Liver (tissue), 9 donors: ENCODE results near the gene EFCAB14. TPM values are rescaled to one million over a fixed set of nuclear protein-coding genes. Genes with fewer than 3 reads are reported as not detected.
"Not testable (repeated sequence)": the region's sequence is repeated elsewhere in the genome, so short reads cannot be mapped to it uniquely, and the experiment has no call there.

Experiments used
- DNase-seq: peaks from one replicate; pipeline ENCODE4 v3.0.0-alpha.2; 2017; ENCODE audit warnings: low spot score
- H3K27ac ChIP-seq, 2 donors: one replicate each; pipeline ENCODE4 v1.7.0; 2013; ENCODE audit warnings: inconsistent platforms in 2 of 2, low read length in 2 of 2, control low read depth in 1 of 2, low read depth in 1 of 2, mild to moderate bottlenecking in 1 of 2
- H3K27me3 ChIP-seq, 4 donors: one replicate each; pipeline versions ENCODE4 v1.6.1 to v1.7.0; 2013; ENCODE audit warnings: low read length in 3 of 4, inconsistent platforms in 1 of 4, mild to moderate bottlenecking in 1 of 4, moderate library complexity in 1 of 4; ENCODE audit not compliant: control insufficient read depth in 4 of 4, insufficient read depth in 4 of 4
- H3K36me3 ChIP-seq, 4 donors: one replicate each; pipeline versions ENCODE4 v1.6.1 to v1.7.0; 2013; ENCODE audit warnings: low read length in 3 of 4, mild to moderate bottlenecking in 3 of 4, low read depth in 1 of 4, moderate library complexity in 1 of 4; ENCODE audit not compliant: control insufficient read depth in 4 of 4, insufficient read depth in 3 of 4
- H3K4me1 ChIP-seq, 4 donors: one replicate each; pipeline versions ENCODE4 v1.6.1 to v1.7.0; 2013; ENCODE audit warnings: low read length in 3 of 4, mild to moderate bottlenecking in 3 of 4, moderate library complexity in 1 of 4; ENCODE audit not compliant: control insufficient read depth in 4 of 4, insufficient read depth in 4 of 4
- H3K4me3 ChIP-seq, 3 donors: one replicate each; pipeline versions ENCODE4 v1.6.1 to v1.7.0; 2013; ENCODE audit warnings: low read length in 3 of 3, control low read depth in 1 of 3, low read depth in 1 of 3, mild to moderate bottlenecking in 1 of 3
- H3K9ac ChIP-seq, 2 donors: one replicate each; pipeline ENCODE4 v1.7.0; 2013; ENCODE audit warnings: low read length in 2 of 2, mild to moderate bottlenecking in 2 of 2, moderate library complexity in 2 of 2, control low read depth in 1 of 2, low read depth in 1 of 2
- H3K9me3 ChIP-seq, 4 donors: one replicate each; pipeline versions ENCODE4 v1.6.1 to v1.7.0; 2013; ENCODE audit warnings: low read length in 3 of 4; ENCODE audit not compliant: control insufficient read depth in 4 of 4
- EGR1 ChIP-seq, 2 donors: IDR thresholded peaks; 2 replicates each; pipeline ENCODE4 v1.6.1; 2016 to 2018; ENCODE audit warnings: antibody characterized with exemption in 2 of 2, low read depth in 2 of 2
- FOXA2 ChIP-seq: IDR thresholded peaks from 2 replicates; pipeline ENCODE4 v1.6.1; 2016; ENCODE audit warnings: antibody characterized with exemption
- GABPA ChIP-seq, 2 donors: IDR thresholded peaks in 1 of 2; conservative IDR thresholded peaks in 1 of 2; 2 replicates each; pipeline ENCODE4 v1.6.1; 2016; ENCODE audit warnings: antibody characterized with exemption in 2 of 2, mild to moderate bottlenecking in 1 of 2, moderate library complexity in 1 of 2
- HNF4A ChIP-seq, 2 donors: conservative IDR thresholded peaks; 2 replicates each; pipeline ENCODE4 v1.6.1; 2016; ENCODE audit warnings: antibody characterized with exemption in 2 of 2, mild to moderate bottlenecking in 2 of 2
- HNF4G ChIP-seq: IDR thresholded peaks from 2 replicates; pipeline ENCODE4 v1.6.1; 2016; ENCODE audit warnings: antibody characterized with exemption
- JUND ChIP-seq, 2 donors: IDR thresholded peaks; 2 replicates each; pipeline ENCODE4 v1.6.1; 2016; ENCODE audit warnings: antibody characterized with exemption in 2 of 2
- NR2F2 ChIP-seq: IDR thresholded peaks from 2 replicates; pipeline ENCODE4 v1.6.1; 2016; ENCODE audit warnings: antibody characterized with exemption
- RAD21 ChIP-seq, 2 donors: IDR thresholded peaks; 2 replicates each; pipeline ENCODE4 v1.6.1; 2016; ENCODE audit warnings: antibody characterized with exemption in 2 of 2, mild to moderate bottlenecking in 2 of 2
- RXRA ChIP-seq, 2 donors: IDR thresholded peaks; 2 replicates each; pipeline ENCODE4 v1.6.1; 2017 to 2018; ENCODE audit warnings: antibody characterized with exemption in 2 of 2, mild to moderate bottlenecking in 1 of 2
- SP1 ChIP-seq: IDR thresholded peaks from 2 replicates; pipeline ENCODE4 v1.6.1; 2018; ENCODE audit warnings: antibody characterized with exemption, mild to moderate bottlenecking
- YY1 ChIP-seq: IDR thresholded peaks from 2 replicates; pipeline ENCODE4 v1.6.1; 2016; ENCODE audit warnings: antibody characterized with exemption, mild to moderate bottlenecking
- WGBS: extraction: QIAGEN DNeasy Blood & Tissue Kit; methylation state at CpG from one replicate; pipeline ENCODE4 v1.1.7; 2013; 5-methylcytosine and 5-hydroxymethylcytosine counted together
- polyA plus RNA-seq, 2 donors: library from polyadenylated mRNA; stranded (reverse) in 1 of 2; unstranded in 1 of 2; fragments of 200-250 nt in 1 of 2; fragments of >200 nt in 1 of 2; fragmentation: Nextera tagmentation in 1 of 2; extraction: Ambion mirVana in 1 of 2; gene quantifications; one replicate each; pipeline versions ENCODE4 v1.2.1 to v1.2.3, GENCODE V29; 2013 to 2015
- total RNA-seq, 2 donors: library from RNA; depleted of rRNA; stranded (reverse); fragments of >200 nt; gene quantifications; one replicate each; pipeline ENCODE4 v1.2.3, GENCODE V29; 2014
- TF ChIP-seq, protein P1 (sequence below): IDR thresholded peaks from 2 replicates; pipeline ENCODE4 v1.6.1; 2016; ENCODE audit warnings: antibody characterized with exemption
- TF ChIP-seq, protein P2 (sequence below): fragments of 150-350 bp; IDR thresholded peaks from 2 replicates; pipeline ENCODE4 v1.5.1; 2017; ENCODE audit warnings: improper control_type of control experiment, low read depth, low read length; ENCODE audit not compliant: missing input control
- TF ChIP-seq, protein P3 (sequence below): IDR thresholded peaks from 2 replicates; pipeline ENCODE4 v1.6.1; 2016; ENCODE audit warnings: antibody characterized with exemption
- TF ChIP-seq, protein P4 (sequence below): IDR thresholded peaks from 2 replicates; pipeline ENCODE4 v1.6.1; 2016; ENCODE audit warnings: antibody characterized with exemption
- donor health status: healthy.
- donor health status: healthy.
- donor health status: healthy.
- donor health status: healthy.
- donor health status: healthy.

Gene EFCAB14
- total and polyA plus RNA-seq, 4 donors = 14.8 to 34.6 (median 23.7) TPM

DNA sequence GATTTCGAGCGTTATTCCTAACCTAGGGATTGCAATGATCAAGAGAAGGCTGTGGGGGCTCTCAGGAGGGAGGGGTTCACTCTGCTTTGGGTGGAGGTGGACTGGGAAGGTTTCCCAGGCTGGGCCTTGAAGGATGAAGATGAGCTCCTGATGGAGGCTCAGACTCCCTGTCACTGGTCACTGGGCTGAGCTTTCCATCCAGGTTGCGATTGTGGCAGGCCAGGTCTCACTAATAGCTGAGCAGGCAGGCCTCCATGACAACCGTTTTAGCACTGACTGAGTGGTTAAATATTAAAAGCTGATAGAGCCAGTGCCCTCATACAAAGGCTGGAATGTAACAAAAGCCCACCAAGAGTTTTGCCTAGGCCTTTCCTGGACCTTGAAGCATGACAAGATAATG lies 36.2 kb upstream of the EFCAB14 start:
- 73% methylated on average over 4 of the region's 4 CpGs for WGBS
- H3K4me1 ChIP-seq = no peaks in the 10 kb centered on the region
- TF ChIP-seq, protein P1, sequence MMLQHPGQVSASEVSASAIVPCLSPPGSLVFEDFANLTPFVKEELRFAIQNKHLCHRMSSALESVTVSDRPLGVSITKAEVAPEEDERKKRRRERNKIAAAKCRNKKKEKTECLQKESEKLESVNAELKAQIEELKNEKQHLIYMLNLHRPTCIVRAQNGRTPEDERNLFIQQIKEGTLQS = no peak
- no peak for TF ChIP-seq FOXA2
- TF ChIP-seq, protein P2, sequence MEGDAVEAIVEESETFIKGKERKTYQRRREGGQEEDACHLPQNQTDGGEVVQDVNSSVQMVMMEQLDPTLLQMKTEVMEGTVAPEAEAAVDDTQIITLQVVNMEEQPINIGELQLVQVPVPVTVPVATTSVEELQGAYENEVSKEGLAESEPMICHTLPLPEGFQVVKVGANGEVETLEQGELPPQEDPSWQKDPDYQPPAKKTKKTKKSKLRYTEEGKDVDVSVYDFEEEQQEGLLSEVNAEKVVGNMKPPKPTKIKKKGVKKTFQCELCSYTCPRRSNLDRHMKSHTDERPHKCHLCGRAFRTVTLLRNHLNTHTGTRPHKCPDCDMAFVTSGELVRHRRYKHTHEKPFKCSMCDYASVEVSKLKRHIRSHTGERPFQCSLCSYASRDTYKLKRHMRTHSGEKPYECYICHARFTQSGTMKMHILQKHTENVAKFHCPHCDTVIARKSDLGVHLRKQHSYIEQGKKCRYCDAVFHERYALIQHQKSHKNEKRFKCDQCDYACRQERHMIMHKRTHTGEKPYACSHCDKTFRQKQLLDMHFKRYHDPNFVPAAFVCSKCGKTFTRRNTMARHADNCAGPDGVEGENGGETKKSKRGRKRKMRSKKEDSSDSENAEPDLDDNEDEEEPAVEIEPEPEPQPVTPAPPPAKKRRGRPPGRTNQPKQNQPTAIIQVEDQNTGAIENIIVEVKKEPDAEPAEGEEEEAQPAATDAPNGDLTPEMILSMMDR = no peak
- no peak for TF ChIP-seq GABPA (IDR thresholded peaks at IDR 0.05 in 1 of 2, conservative IDR thresholded peaks at IDR 0.05 in 1 of 2)
- TF ChIP-seq, protein P3, sequence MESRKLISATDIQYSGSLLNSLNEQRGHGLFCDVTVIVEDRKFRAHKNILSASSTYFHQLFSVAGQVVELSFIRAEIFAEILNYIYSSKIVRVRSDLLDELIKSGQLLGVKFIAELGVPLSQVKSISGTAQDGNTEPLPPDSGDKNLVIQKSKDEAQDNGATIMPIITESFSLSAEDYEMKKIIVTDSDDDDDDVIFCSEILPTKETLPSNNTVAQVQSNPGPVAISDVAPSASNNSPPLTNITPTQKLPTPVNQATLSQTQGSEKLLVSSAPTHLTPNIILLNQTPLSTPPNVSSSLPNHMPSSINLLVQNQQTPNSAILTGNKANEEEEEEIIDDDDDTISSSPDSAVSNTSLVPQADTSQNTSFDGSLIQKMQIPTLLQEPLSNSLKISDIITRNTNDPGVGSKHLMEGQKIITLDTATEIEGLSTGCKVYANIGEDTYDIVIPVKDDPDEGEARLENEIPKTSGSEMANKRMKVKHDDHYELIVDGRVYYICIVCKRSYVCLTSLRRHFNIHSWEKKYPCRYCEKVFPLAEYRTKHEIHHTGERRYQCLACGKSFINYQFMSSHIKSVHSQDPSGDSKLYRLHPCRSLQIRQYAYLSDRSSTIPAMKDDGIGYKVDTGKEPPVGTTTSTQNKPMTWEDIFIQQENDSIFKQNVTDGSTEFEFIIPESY = no peak
- TF ChIP-seq NR2F2 = no peak
- no peak for TF ChIP-seq YY1
- TF ChIP-seq JUND (IDR thresholded peaks at IDR 0.05) = no peak
- TF ChIP-seq HNF4A (conservative IDR thresholded peaks at IDR 0.05) = no peak
- no peak for TF ChIP-seq HNF4G
- H3K9me3 ChIP-seq = no peaks in the 10 kb centered on the region
- no peaks in the 10 kb centered on the region for H3K36me3 ChIP-seq
- H3K9ac ChIP-seq = no peak overlapping the region
- DNase-seq = no peak
- H3K4me3 ChIP-seq = no peak overlapping the region
- no peak overlapping the region for H3K27ac ChIP-seq
- peaks cover 0 to 3% (median 1%) of the 10 kb centered on the region in 4 donors for H3K27me3 ChIP-seq

DNA sequence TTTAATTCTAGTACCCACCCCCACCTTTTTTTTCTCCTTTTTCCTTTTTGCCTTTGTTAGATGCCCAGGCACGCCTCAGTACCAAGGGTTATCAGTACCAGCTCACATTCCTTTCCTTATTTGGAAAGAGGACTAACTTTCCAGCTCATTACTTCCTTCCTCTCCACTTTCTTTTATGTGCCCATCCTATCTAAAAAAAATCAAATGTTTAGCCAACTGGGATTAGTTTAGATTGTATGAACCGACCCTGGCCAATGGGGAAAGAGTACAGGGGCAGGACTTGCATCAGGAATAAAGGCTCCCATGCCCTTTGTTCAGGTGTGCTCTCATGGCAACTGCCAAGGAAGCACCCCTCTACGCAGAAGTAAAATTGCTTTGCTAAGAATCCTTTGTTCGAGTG lies 35.8 kb upstream of the EFCAB14 start:
- not testable (repeated sequence) for H3K4me1 ChIP-seq, H3K36me3 ChIP-seq, H3K27ac ChIP-seq, H3K27me3 ChIP-seq, DNase-seq, H3K4me3 ChIP-seq, H3K9ac ChIP-seq, H3K9me3 ChIP-seq
- WGBS = 69% methylated on average over 4 of the region's 4 CpGs

DNA sequence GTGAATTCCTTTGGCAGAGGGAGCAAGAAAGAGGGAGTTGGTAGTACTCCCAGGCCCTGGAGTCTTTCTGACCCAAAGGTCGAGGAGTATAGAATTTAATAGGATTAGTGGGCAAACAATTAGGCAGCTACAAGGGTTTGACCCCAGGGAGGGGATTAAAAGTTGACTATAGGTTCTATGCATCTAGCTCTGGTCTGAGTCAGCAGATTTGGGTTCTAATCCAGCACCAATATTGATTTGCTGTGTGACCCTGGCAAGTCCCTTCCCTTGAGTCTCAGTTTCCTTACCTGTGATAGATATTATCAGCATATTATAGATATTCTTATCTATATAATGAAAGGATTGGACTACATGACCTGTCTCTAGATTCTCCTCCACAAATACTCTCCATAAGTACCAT lies 35.1 kb upstream of the EFCAB14 start:
- no peaks in the 10 kb centered on the region for H3K9me3 ChIP-seq
- TF ChIP-seq, protein P1 = no peak
- no peak for TF ChIP-seq HNF4G
- TF ChIP-seq SP1 = no peak
- TF ChIP-seq, protein P2 = no peak
- TF ChIP-seq, protein P3 = no peak
- no peak for TF ChIP-seq GABPA (IDR thresholded peaks at IDR 0.05 in 1 of 2, conservative IDR thresholded peaks at IDR 0.05 in 1 of 2)
- no peak for TF ChIP-seq YY1
- TF ChIP-seq, protein P4, sequence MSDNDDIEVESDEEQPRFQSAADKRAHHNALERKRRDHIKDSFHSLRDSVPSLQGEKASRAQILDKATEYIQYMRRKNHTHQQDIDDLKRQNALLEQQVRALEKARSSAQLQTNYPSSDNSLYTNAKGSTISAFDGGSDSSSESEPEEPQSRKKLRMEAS = no peak
- no peak for TF ChIP-seq RAD21 (IDR thresholded peaks at IDR 0.05)
- no peak for TF ChIP-seq NR2F2
- no peak for TF ChIP-seq RXRA (IDR thresholded peaks at IDR 0.05)
- no peak for TF ChIP-seq JUND (IDR thresholded peaks at IDR 0.05)
- no peak for TF ChIP-seq EGR1 (IDR thresholded peaks at IDR 0.05; ENCODE audit: low read depth in 2 of 2)
- H3K4me1 ChIP-seq = no peaks in the 10 kb centered on the region
- WGBS = 65% methylated on average over 1 of the region's 1 CpG
- peaks cover 0 to 3% (median 1%) of the 10 kb centered on the region in 4 donors for H3K27me3 ChIP-seq
- H3K4me3 ChIP-seq = no peak overlapping the region
- H3K27ac ChIP-seq = no peak overlapping the region
- no peak for DNase-seq
- no peak overlapping the region for H3K9ac ChIP-seq
- H3K36me3 ChIP-seq = no peaks in the 10 kb centered on the region
